Epithelial cell of proximal tubule (primary cell): ENCODE results near the gene TMEM30B. TPM values are rescaled to one million over a fixed set of nuclear protein-coding genes. Genes with fewer than 3 reads are reported as not detected.

Source experiments
- DNase-seq: peaks from one replicate; pipeline ENCODE4 v3.0.0-alpha.2; 2011; ENCODE audit warnings: low read depth
- H3K4me3 ChIP-seq: 2 replicates; pipeline ENCODE4 v1.5.1; 2011; ENCODE audit warnings: low read depth, mild to moderate bottlenecking, low read length
- CTCF ChIP-seq: conservative IDR thresholded peaks from 2 replicates; pipeline ENCODE4 v1.5.1; 2012; ENCODE audit warnings: low read depth, mild to moderate bottlenecking, low read length
- total RNA-seq: library from RNA; depleted of rRNA; stranded (reverse); fragments of >200 nt; gene quantifications from 2 replicates; pipeline ENCODE4 v1.2.3, GENCODE V29; 2015

The TMEM30B gene
- total RNA-seq, 1 donor from 2014 or later: 3.1 TPM

GRCh38 chr14:61258985-61259384 lies 22.2 kb downstream of the TMEM30B start:
- no peak for TF ChIP-seq CTCF
- no peak for DNase-seq
- no peak overlapping the region for H3K4me3 ChIP-seq

DNA sequence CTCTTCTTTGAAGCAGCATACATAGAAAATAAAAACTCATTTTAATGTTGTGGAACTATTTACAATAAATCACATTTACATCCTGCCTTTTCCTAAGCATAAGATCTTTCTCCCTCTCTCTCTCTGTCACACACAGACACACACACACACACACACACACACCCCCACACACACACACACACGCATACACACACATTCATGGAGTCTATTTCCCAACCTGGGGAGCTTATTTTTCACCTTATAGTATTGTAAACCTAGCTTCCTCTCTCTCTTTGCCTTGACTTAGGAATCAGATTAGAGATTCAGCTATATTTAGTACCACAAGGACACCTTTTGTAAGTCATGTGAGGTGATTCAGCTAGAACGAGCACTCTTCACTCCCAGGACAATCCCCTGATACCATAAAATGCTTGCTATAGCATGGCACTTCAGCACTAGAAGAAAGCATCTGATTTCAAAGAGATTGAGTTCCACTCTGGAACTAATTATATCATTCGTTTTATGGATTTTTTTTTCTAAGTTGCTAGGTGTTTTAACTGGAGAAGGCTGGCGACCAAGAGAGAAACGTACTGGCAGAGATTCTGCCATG lies 23.6 kb downstream of the TMEM30B start:
- no peak for DNase-seq
- TF ChIP-seq CTCF: no peak
- no peak overlapping the region for H3K4me3 ChIP-seq

- TF ChIP-seq CTCF: no peak
- H3K4me3 ChIP-seq: no peak overlapping the region
- DNase-seq: no peak
These were observed 24.2 kb downstream of the TMEM30B start for GRCh38 chr14:61256826-61257468.

GRCh38 chr14:61255968-61256367 lies 25.2 kb downstream of the TMEM30B start:
- no peak for DNase-seq
- no peak for TF ChIP-seq CTCF
- no peak overlapping the region for H3K4me3 ChIP-seq

DNA sequence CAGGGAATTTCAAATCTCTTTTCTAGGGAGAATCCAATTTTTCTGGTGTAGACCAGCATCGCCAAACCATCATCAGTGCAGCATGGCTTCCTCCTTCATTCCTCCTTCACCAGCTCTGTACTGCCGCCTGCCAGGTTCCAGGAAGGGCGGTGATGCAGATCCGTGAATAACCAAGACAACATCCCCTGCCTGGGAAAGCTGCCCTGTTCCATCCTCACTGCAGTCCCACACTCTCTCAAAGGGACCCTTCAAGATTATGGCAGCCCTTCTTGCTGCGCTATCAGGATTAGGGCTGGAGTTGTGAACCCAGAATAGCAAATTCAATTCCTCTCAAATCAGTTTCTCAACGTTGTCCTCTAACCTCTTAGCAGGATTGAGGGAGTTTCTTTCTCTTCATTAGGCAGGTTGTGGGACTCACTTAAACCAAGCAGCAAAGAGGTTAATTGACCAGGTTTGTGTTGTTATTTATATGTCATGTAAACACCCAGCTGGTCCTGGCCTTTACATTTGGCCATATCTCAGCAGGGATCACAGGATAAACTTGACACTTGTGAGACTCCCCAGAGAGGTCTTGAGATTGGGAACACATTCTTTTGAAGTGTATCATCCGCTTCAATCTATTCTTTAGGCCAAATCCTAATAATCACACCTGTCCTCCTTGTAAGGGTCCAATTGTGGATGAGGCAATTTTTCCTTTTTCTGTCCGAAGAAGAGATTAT lies 26.2 kb downstream of the TMEM30B start:
- no peak for DNase-seq
- peak; percentile 22 for TF ChIP-seq CTCF
- no peak overlapping the region for H3K4me3 ChIP-seq

DNA sequence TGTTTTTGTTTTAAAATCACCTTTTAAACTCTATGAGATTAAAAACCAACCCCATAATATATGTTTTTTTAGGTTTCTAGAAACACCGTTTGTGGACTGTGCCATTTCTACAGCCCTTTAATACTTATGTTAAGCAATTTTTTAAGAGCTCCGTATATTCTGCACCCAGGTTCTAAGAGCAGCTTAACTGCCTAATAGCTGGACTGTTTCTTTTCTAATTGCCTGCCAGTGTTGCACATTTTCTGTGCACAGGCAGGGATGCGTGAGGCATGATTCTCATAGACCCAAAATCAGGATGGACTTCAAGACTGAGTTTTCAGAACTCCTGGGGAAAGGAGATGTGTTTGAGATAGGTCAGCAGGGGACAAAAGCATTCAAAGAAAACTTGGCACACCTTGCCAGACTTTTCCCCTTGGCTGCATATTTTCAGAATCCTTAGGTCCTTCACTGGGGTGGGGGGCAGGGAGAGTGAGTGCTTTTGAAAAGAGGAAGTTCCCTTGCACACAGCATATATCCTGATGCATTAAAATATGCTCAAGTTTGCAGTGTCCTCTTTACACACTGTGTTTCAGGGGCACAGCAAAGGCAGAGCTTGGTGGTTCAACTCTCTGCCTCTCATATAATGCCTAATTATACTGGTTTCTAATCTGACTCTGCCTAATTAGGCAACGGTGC lies 27.9 kb downstream of the TMEM30B start:
- no peak for DNase-seq
- TF ChIP-seq CTCF: no peak
- H3K4me3 ChIP-seq: no peak overlapping the region
